Embryonic facial prominence (tissue), 1 donor: ENCODE results near the gene KCNK5.

Experiments
- DNase-seq: peaks from one replicate; pipeline ENCODE4 v3.0.0-alpha.2; 2016; ENCODE audit errors: extremely low spot score

The KCNK5 gene

GRCh38 chr6:39171489-39172376 is 57.5 kb downstream of the KCNK5 start:
- DNase-seq = no peak

- no peak for DNase-seq
These were observed 58.4 kb downstream of the KCNK5 start for GRCh38 chr6:39170860-39171259.

GRCh38 chr6:39170389-39170788 is 58.9 kb downstream of the KCNK5 start:
- DNase-seq = no peak

- DNase-seq = no peak
These were observed 59.6 kb downstream of the KCNK5 start for GRCh38 chr6:39169448-39170344.

GRCh38 chr6:39167866-39168625 is 61.2 kb downstream of the KCNK5 start:
- DNase-seq = no peak

- no peak for DNase-seq
These were observed 62.0 kb downstream of the KCNK5 start for GRCh38 chr6:39167321-39167720.

GRCh38 chr6:39166912-39167290 is 62.4 kb downstream of the KCNK5 start:
- DNase-seq = no peak

- peak; percentile 16 for DNase-seq
These were observed 62.9 kb downstream of the KCNK5 start for GRCh38 chr6:39166189-39166911.

- no peak for DNase-seq
These were observed 71.8 kb downstream of the KCNK5 start for GRCh38 chr6:39157511-39157910.

- no peak for DNase-seq
These were observed 72.5 kb downstream of the KCNK5 start for GRCh38 chr6:39156801-39157200.

GRCh38 chr6:39154705-39155104 is 74.6 kb downstream of the KCNK5 start:
- no peak for DNase-seq

- DNase-seq = no peak
These were observed 75.4 kb downstream of the KCNK5 start for GRCh38 chr6:39153766-39154397.

- DNase-seq = no peak
These were observed 77.0 kb downstream of the KCNK5 start for GRCh38 chr6:39152262-39152661.

- no peak for DNase-seq
These were observed 78.1 kb downstream of the KCNK5 start for GRCh38 chr6:39151211-39151610.

GRCh38 chr6:39144481-39145173 is 84.6 kb downstream of the KCNK5 start:
- no peak for DNase-seq

- DNase-seq = no peak
These were observed 85.9 kb downstream of the KCNK5 start for GRCh38 chr6:39143238-39143930.

GRCh38 chr6:39140556-39141167 is 88.6 kb downstream of the KCNK5 start:
- DNase-seq = no peak
